ENCODE data around the gene GDA. TPM values are rescaled to one million over a fixed set of nuclear protein-coding genes. Genes with fewer than 3 reads are reported as not detected.

The GDA gene
- total and polyA plus RNA-seq, 2 of the 4 experiments (the other 2 are of a cell fraction) = not detected

DNA sequence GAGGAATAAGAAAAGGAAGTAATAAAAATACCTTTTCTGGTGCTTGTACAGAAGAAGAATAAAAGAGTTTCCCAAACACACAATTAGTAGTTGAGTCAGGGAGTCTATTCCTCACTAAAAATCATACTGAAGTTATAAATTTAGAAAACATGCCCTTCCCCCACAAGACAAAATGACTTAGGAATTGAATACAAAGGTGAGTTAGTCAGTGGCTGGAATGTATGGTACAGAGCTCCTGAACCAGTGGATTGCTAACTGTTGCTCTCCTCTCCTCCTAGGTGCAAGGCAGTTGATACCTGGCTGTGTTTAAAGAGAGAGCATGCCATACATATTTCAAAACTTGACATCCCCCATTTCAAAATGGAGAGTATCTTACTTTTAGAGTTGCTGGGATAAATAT, 1.9 kb downstream of the GDA start:
- CTCF ChIA-PET = no interaction called here
- no peak overlapping the region for H2BK120ac ChIP-seq (ENCODE audit: low read depth, low read length)

More for the DNA sequence above, 1.9 kb downstream of the GDA start:
- H3K4me2 ChIP-seq (ENCODE audit: low read depth, low read length) = no peak overlapping the region
- POLR2A ChIA-PET (ENCODE audit: unreplicated experiment) = no interaction called here
- no peak overlapping the region for H3K23ac ChIP-seq (ENCODE audit: low read depth, low read length)
- dilution Hi-C loops (cut with HindIII; ENCODE audit: low sequenced_read_pairs, unreplicated experiment) = no loop called here
- no peak overlapping the region for H3K14ac ChIP-seq (replicated peaks; ENCODE audit: low read depth, low read length)
- no peak overlapping the region for H2AK5ac ChIP-seq (ENCODE audit: low read depth, low read length)
- ATAC-seq (ENCODE audit: low read depth) = no peak
- no peak overlapping the region for H3K9ac ChIP-seq (ENCODE audit: low read depth, low read length)
- no TSS peak for BruUV-seq (replicated peaks)
- H3K4me1 ChIP-seq (ENCODE audit: control insufficient read depth, insufficient read depth, low read length) = no peaks in the 10 kb centered on the region
- H4K5ac ChIP-seq (ENCODE audit: low read depth, low read length) = no peak overlapping the region
- no peak overlapping the region for H2AFZ ChIP-seq (replicated peaks; ENCODE audit: low read length, poor library complexity)
- peaks cover 7% of the 10 kb centered on the region; the same call in 1 of the 2 replicates for H3K27me3 ChIP-seq (ENCODE audit: control insufficient read depth, insufficient read depth, low read length)
- H3K36me3 ChIP-seq (ENCODE audit: control insufficient read depth, insufficient read depth, low read length) = no peaks in the 10 kb centered on the region
- H2BK20ac ChIP-seq (ENCODE audit: low read depth, low read length) = no peak overlapping the region
- no peak overlapping the region for H2BK5ac ChIP-seq (ENCODE audit: low read depth, low read length, poor library complexity, severe bottlenecking)
- H2BK15ac ChIP-seq (ENCODE audit: low read depth, low read length) = no peak overlapping the region
- H3K27ac ChIP-seq (ENCODE audit: insufficient read depth, low read length) = no peak overlapping the region
- no peaks in the 10 kb centered on the region for H3K79me1 ChIP-seq (ENCODE audit: low read depth in 1 of 2, low read length in 2 of 2)
- intact Hi-C loops (cut with micrococcal nuclease) = no loop called here
- in situ Hi-C loops (cut with MboI; ENCODE audit: low sequenced_read_pairs) = no loop called here
- no peaks in the 10 kb centered on the region for H3K9me1 ChIP-seq (ENCODE audit: insufficient read depth, low read length)
- TF ChIP-seq SMC3 (IDR thresholded peaks at IDR 0.05; ENCODE audit: low read depth, low read length) (no peak), MAZ (IDR thresholded peaks at IDR 0.05; ENCODE audit: borderline replicate concordance, low read depth, low read length) (no peak), BHLHE40 (IDR thresholded peaks at IDR 0.05; ENCODE audit: low read depth, low read length) (no peak), RFX5 (IDR thresholded peaks at IDR 0.05; ENCODE audit: low read depth, low read length) (no peak), RCOR1 (IDR thresholded peaks at IDR 0.05; ENCODE audit: insufficient replicate concordance, low read length) (no peak), CHD1 (IDR thresholded peaks at IDR 0.05; ENCODE audit: low read depth, low read length) (no peak), NFE2L2 (IDR thresholded peaks at IDR 0.05; ENCODE audit: low read depth, low read length) (no peak)
- TF ChIP-seq, protein P1, sequence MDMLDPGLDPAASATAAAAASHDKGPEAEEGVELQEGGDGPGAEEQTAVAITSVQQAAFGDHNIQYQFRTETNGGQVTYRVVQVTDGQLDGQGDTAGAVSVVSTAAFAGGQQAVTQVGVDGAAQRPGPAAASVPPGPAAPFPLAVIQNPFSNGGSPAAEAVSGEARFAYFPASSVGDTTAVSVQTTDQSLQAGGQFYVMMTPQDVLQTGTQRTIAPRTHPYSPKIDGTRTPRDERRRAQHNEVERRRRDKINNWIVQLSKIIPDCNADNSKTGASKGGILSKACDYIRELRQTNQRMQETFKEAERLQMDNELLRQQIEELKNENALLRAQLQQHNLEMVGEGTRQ (IDR thresholded peaks at IDR 0.05; ENCODE audit: low read depth, low read length) = no peak
- TF ChIP-seq, protein P2, sequence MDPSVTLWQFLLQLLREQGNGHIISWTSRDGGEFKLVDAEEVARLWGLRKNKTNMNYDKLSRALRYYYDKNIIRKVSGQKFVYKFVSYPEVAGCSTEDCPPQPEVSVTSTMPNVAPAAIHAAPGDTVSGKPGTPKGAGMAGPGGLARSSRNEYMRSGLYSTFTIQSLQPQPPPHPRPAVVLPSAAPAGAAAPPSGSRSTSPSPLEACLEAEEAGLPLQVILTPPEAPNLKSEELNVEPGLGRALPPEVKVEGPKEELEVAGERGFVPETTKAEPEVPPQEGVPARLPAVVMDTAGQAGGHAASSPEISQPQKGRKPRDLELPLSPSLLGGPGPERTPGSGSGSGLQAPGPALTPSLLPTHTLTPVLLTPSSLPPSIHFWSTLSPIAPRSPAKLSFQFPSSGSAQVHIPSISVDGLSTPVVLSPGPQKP (IDR thresholded peaks at IDR 0.05; ENCODE audit: borderline replicate concordance, low read depth, low read length) = no peak
- DNase-seq = no peak
- H4K8ac ChIP-seq (ENCODE audit: low read depth in 2 of 2, low read length in 2 of 2) = no peak overlapping the region
- no peak overlapping the region for H3K56ac ChIP-seq (ENCODE audit: extremely low read depth, insufficient read depth, low read length)
- H4K20me1 ChIP-seq (ENCODE audit: insufficient read depth, low read length) = no peaks in the 10 kb centered on the region
- no peak overlapping the region for H3K4me3 ChIP-seq (ENCODE audit: insufficient read depth, low read depth, low read length)
- no peaks in the 10 kb centered on the region for H3K9me3 ChIP-seq (ENCODE audit: control insufficient read depth, insufficient read depth, low read length)
- no peak overlapping the region for H4K91ac ChIP-seq (ENCODE audit: insufficient read depth, low read depth, low read length)
- H3K18ac ChIP-seq (ENCODE audit: low read depth, low read length) = no peak overlapping the region
- no peak overlapping the region for H3K4ac ChIP-seq (ENCODE audit: low read depth, low read length)
- no peak overlapping the region for H2AK9ac ChIP-seq (replicated peaks; ENCODE audit: low read depth, low read length, poor library complexity)
